GM12891 (cell line): ENCODE measurements around the gene PARD3.

Experiments
- DNase-seq: peaks from one replicate; pipeline ENCODE4 v3.0.0; 2011; ENCODE audit warnings: low spot score; ENCODE audit not compliant: insufficient read length
- FAIRE-seq: peaks from 2 replicates; lab custom pipeline; 2011; peaks lifted over from hg19 to GRCh38; lab: Jason Lieb, UNC
- PAX5 ChIP-seq: IDR thresholded peaks from 2 replicates; pipeline ENCODE4 v1.6.1; 2011; ENCODE audit warnings: low read length, moderate library complexity, mild to moderate bottlenecking; ENCODE audit not compliant: insufficient read depth, severe bottlenecking
- POLR2A ChIP-seq: IDR thresholded peaks from 2 replicates; pipeline ENCODE4 v1.6.1; 2011; ENCODE audit warnings: low read depth, low read length, control low read depth
- POLR2AphosphoS5 ChIP-seq: IDR thresholded peaks from 2 replicates; pipeline ENCODE4 v1.6.1; 2011; ENCODE audit warnings: low read depth, low read length, control low read depth
- POU2F2 ChIP-seq: IDR thresholded peaks from 2 replicates; pipeline ENCODE4 v1.6.1; 2011; ENCODE audit warnings: low read depth, mild to moderate bottlenecking, control low read depth, low read length, moderate library complexity
- SPI1 ChIP-seq: IDR thresholded peaks from 2 replicates; pipeline ENCODE4 v1.6.1; 2011; ENCODE audit warnings: low read depth, low read length, control low read depth
- TAF1 ChIP-seq: IDR thresholded peaks from 2 replicates; pipeline ENCODE4 v1.6.1; 2011; ENCODE audit warnings: low read depth, low read length, control low read depth

Gene PARD3

DNA sequence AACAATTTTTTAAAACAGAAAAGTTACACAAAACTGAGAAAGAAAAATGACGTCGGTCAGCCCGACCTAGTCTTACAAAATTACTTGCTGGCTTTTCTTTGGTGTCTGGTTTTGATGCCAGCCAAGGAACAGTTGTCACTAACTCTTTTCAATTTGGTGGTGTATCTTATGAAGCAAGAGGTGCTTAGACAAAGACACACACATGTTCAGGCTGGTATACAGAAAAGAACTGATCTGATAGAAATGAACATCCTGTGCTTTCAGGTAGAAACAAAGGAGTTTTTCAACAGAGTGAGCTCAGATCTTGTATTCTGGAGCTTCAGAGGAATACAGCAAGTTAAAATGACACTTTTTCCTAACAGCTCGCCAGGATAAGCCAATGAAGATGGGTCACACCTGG is 43.6 kb downstream of the PARD3 start:
- TF ChIP-seq POU2F2 (no peak), POLR2A (no peak), PAX5 (no peak), POLR2AphosphoS5 (no peak), TAF1 (no peak), SPI1 (no peak)

DNA sequence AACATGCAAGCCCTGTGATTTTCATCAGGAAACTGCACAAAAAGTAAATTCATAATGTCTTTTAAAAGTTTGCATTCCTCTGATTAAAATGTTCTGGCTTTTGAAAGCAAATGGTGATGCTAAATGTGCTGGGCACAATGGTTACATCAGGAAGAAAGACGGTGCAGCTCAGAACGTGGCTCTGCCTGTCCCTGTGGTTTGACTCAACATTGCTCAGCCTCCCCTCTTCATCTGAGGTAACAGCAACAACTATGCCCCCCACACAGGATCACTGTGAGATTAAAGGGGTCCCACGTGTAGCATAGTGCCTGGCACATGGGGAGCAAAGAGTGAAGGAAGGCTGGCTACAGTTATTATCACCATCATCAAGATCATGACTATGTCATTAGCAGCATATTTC is 44.0 kb downstream of the PARD3 start:
- FAIRE-seq (no peak), DNase-seq (no peak)
- TF ChIP-seq POLR2A (no peak), TAF1 (no peak), PAX5 (no peak), POLR2AphosphoS5 (no peak), SPI1 (no peak), POU2F2 (no peak)

More for the DNA sequence above, 43.6 kb downstream of the PARD3 start:
- FAIRE-seq (no peak), DNase-seq (no peak)

DNA sequence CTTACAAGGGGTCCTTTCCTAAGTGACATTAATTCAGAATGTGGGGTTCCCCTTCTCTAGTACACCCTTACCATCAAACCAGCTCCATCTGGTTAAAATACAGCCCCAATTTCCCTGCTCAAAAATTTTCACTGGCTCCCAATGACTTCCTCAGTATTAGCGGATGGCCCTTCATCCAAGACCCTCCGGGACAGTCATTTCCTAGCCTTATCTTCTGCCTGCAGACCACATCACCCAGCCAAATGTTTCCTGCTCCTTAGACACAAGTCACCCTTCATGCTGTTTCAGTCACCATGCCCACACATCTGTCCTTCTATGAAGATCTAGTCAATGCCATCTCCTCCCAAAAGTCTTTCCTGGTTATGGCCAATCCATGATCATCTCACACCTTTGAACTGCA is 45.2 kb downstream of the PARD3 start:
- FAIRE-seq (no peak), DNase-seq (no peak)
- no peak for TF ChIP-seq POLR2A
- no peak for TF ChIP-seq POLR2AphosphoS5
- TF ChIP-seq TAF1 = no peak
- TF ChIP-seq PAX5 = no peak
- TF ChIP-seq SPI1 = no peak
- TF ChIP-seq POU2F2 = no peak

DNA sequence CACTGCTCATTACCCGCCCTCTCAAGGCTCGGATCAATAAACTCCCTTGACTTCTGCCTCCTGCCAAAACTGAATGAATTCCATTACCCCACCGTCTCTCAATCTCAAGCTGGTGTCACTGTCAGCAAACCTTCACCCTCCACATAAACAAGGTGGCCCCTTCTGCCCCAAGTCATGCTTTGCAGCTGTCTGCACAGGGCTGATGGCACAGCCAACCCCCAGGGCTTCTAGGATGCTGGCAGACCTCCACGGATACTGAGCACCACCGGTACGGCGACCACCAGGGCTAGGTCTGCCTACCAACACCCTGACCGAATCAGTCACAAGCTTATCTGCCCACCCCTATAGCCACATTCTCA is 46.1 kb downstream of the PARD3 start:
- FAIRE-seq = no peak
- no peak for DNase-seq
- TF ChIP-seq POLR2A = no peak

DNA sequence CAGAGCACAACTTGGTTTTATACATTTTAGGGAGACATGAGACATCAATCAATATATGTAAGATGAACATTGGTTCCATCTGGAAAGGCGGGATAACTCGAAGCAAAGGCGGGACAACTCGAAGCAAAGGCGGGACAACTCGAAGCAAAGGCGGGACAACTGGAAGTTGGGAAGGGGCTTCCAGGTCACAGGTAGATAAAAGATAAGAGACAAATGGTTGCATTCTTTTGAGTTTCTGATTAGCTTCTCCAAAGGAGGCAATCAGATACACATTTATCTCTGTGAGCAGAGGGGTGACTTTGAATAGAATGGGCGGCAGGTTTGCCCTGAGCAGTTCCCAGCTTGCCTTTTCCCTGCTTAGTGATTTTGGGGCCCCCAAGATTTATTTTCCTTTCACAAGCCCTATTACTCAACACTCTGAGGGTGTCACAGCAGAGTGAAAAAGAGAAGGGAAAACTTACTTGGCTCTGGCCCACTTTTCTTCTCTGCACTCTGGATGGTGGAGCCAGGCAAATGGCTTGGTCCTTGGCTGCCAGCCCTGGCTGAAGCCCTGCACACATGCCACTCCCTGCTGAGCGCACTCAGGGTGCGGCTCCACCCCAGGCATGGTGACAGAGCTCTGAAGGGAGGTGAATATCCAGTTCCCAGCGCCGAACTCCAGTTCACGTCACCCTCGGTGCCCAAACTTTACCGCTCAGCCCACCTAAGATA is 46.7 kb downstream of the PARD3 start:
- no peak for TF ChIP-seq TAF1
- TF ChIP-seq SPI1 = no peak
- TF ChIP-seq PAX5 = no peak
- TF ChIP-seq POU2F2 = no peak
- TF ChIP-seq POLR2AphosphoS5 = no peak
- TF ChIP-seq POLR2A = no peak
- FAIRE-seq = no peak
- DNase-seq = no peak

DNA sequence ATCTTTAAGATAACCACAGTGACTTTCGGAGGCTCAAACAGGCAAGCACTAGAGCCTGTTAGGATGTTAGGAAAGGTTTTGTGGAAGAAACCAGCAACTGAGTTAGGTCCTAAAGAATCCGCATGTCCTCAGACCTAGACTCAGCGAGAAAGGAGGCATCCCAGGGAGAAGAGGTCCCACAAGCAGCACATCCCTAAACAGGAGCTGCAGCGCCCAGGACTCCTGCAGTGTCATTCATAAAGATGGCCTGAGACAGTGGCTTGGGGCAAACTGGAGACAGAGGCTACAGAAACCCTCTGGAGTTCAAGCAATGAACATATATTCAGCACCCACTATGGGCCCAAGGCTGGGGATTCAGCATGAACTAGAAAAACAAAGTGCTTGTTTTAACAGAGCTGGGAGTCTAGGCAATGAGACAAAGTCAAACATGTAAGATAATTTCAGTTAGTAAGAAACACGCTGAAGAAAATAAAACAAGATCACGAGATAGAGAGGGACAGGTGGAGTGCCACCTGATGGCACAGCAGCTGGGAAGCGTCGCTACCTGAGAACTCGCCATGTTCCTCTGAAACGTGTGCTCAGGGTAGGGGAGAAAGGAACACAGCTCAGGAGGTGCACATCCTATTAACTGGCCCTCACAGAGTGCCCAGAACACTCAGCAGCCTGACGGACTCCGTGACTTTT is 48.1 kb downstream of the PARD3 start:
- DNase-seq (no peak), FAIRE-seq (no peak)
- TF ChIP-seq PAX5 = no peak
- no peak for TF ChIP-seq POLR2A
- TF ChIP-seq TAF1 = no peak
- TF ChIP-seq POLR2AphosphoS5 = no peak
- TF ChIP-seq SPI1 = no peak
- TF ChIP-seq POU2F2 = no peak

DNA sequence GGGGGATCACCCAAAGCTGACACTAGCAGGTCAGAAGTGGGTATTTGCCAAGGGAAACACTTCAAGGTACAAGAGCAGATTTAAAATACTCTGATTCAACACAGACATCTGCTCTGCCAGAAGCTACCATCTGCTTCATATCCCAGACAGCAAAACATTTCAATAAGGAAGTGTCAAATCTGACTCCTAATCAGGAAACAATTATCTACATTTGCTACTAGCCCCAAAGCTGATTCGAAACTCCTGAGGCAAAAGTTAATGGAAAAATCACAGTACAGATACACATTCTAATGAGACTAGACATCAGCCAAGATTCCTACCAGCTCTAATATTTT is 48.9 kb downstream of the PARD3 start:
- no peak for DNase-seq
- no peak for TF ChIP-seq PAX5
- TF ChIP-seq POU2F2 = no peak
- TF ChIP-seq POLR2AphosphoS5 = no peak
- TF ChIP-seq SPI1 = no peak
- TF ChIP-seq TAF1 = no peak
- no peak for TF ChIP-seq POLR2A
- no peak for FAIRE-seq

DNA sequence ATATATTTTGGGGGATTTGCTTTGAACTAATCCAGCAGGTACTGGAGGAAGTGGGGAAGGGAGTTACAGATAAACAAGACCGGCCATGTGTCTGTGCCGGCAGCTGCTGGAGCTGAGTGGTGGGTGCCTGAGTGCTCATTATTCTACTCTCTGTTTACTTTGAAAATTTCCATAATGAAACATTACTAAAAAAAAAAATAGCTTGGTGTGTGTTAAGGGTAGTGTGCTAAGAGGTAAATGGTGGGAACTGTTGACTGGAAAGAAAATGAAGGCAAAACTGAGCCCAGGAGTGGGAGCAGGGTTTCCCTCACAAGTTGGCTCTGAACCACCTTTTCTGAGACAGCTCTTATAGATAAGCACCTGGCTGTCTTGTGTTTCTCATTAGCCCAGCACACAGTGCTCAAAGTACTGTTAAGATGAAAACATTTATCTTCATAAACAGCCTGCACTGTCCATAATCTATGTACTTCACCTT is 50.6 kb downstream of the PARD3 start:
- FAIRE-seq = no peak
- DNase-seq = no peak
- TF ChIP-seq TAF1 (no peak), POLR2A (no peak), PAX5 (no peak), POU2F2 (no peak), POLR2AphosphoS5 (no peak), SPI1 (no peak)

DNA sequence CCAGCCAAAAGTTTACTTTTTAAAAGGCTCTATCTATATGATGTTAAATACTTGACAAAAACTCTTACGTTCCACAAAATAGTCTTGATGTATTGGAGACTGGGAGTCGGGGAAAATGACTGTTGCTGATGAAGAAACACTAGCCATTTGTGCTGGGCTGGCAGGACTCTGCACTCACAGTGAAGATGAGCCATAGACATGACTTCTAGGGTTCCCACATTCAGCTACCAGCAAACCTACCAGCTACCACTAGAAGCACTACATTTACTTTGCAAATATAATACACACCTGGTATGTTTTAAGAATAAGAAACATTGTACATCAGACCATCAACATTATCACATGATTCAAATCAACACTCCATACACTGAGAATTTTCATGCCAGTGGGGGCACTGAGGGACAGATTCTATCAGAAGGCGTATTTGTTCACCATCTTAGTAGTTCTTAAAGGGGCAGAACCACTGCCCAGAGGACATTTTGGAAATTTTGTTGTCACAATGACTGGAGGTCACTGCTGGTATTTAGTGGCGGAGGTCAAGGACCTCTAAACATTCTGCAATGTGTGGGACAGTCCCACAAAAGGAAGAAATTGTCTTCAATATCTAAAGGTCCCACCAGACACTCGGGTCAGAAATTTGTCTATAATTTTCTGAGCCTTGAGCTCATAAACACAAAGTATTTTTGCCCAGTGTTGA is 52.3 kb downstream of the PARD3 start:
- no peak for FAIRE-seq
- no peak for DNase-seq
- no peak for TF ChIP-seq SPI1
- TF ChIP-seq POLR2AphosphoS5 = no peak
- no peak for TF ChIP-seq POLR2A
- TF ChIP-seq TAF1 = no peak

DNA sequence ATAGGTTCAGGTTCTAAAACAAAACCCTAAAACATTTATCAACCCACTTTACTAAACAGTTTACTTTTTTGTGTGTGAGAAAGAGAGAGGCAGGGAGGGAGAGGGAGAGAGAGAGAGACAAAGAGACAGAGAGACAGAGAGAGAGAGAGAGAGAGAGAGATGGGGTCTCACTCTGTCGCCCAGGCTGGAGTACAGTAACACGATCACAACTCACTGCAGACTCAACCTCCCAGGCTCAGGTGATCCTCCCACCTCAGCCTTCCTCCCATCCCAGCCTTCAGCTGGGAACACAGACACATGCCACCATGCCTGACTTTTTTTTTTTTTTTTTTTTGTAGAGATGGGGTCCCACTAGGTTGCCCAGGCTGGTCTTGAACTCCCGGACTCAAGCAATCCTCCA is 52.9 kb downstream of the PARD3 start:
- DNase-seq = no peak
- TF ChIP-seq POLR2A (no peak), SPI1 (no peak), POLR2AphosphoS5 (no peak), TAF1 (no peak), POU2F2 (no peak), PAX5 (no peak)
- FAIRE-seq = no peak
